ENCODE data around the gene NBAS. TPM values are rescaled to one million over a fixed set of nuclear protein-coding genes. Genes with fewer than 3 reads are reported as not detected.

The NBAS gene
- polyA plus RNA-seq, 1 of the 3 experiments (the other 2 are of a cell fraction), result 12.0 TPM

DNA sequence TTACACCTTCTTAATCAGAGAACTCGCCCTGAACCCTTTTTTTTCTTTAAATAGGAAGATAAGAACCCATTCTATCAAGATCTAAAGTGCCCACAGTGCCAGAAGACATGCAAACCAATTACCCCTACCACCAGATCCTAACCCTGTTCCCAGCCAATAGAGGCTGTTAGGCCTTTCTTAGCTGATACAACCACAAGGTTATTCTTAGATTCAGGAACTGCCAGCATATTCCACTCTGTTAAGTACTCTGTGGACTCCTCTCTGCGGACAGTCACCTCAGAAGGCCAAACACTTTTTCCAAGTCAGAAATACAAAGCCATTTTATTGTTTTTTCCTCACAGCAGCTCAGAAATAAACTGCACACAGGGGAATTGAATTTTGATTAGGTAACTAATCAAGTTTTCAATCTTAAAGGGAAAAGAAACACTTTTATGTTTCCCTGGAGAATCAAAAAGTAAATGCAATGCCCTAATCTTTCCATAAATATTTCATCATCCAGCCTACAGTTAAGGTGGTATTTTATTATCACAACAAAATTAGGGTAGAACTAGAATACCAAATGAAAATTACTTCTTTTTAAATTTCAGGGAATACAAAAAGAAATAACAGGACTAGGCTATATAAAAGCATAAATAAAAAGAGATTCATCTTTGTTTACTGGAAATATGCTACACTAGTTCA, 111.4 kb downstream of the NBAS start:
- ChIA-PET CTCF (no interaction called here), POLR2A (no interaction called here)
- H3K9me3 ChIP-seq, result no peaks in the 10 kb centered on the region; the same call in 1 of the 2 replicates
- WGBS (ENCODE audit: low lambda C conversion rate), result 94% methylated on average over 2 of the region's 2 CpGs
- no peak overlapping the region for H3K4me3 ChIP-seq (ENCODE audit: low read depth in 2 of 2, low read length in 1 of 2)
- no peaks in the 10 kb centered on the region for H4K20me1 ChIP-seq (ENCODE audit: insufficient read depth)
- no peaks in the 10 kb centered on the region for H3K79me2 ChIP-seq (ENCODE audit: insufficient read depth)
- no peak overlapping the region for H2AFZ ChIP-seq (ENCODE audit: low read depth)
- no peak overlapping the region for H3K9ac ChIP-seq
- no peak overlapping the region for H3K4me2 ChIP-seq
- H3K4me1 ChIP-seq (ENCODE audit: control insufficient read depth in 1 of 2, insufficient read depth in 2 of 2, low read depth in 1 of 2, low read length in 1 of 2), result no peaks in the 10 kb centered on the region
- no peaks in the 10 kb centered on the region for H3K27me3 ChIP-seq (ENCODE audit: insufficient read depth)
- H3K36me3 ChIP-seq (replicated peaks in 1 of 2; ENCODE audit: control insufficient read depth in 1 of 2, insufficient read depth in 2 of 2, low read length in 1 of 2), result peaks cover 17 to 44% of the 10 kb centered on the region in 2 experiments
- no peak for TF ChIP-seq RCOR1 (IDR thresholded peaks at IDR 0.05; ENCODE audit: low read length)
- no peak for TF ChIP-seq SIN3A (IDR thresholded peaks at IDR 0.05; ENCODE audit: borderline replicate concordance, low read depth, low read length)
- TF ChIP-seq, protein P1, sequence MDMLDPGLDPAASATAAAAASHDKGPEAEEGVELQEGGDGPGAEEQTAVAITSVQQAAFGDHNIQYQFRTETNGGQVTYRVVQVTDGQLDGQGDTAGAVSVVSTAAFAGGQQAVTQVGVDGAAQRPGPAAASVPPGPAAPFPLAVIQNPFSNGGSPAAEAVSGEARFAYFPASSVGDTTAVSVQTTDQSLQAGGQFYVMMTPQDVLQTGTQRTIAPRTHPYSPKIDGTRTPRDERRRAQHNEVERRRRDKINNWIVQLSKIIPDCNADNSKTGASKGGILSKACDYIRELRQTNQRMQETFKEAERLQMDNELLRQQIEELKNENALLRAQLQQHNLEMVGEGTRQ (IDR thresholded peaks at IDR 0.05; ENCODE audit: borderline replicate concordance, low read depth, low read length), result no peak
- TF ChIP-seq, protein P2, sequence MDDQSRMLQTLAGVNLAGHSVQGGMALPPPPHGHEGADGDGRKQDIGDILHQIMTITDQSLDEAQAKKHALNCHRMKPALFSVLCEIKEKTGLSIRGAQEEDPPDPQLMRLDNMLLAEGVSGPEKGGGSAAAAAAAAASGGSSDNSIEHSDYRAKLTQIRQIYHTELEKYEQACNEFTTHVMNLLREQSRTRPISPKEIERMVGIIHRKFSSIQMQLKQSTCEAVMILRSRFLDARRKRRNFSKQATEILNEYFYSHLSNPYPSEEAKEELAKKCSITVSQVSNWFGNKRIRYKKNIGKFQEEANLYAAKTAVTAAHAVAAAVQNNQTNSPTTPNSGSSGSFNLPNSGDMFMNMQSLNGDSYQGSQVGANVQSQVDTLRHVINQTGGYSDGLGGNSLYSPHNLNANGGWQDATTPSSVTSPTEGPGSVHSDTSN (IDR thresholded peaks at IDR 0.05), result no peak
- no peak for TF ChIP-seq FOXJ3 (CRISPR knock-in tag; IDR thresholded peaks at IDR 0.05)
- no peak for TF ChIP-seq EZH2phosphoT487 (IDR thresholded peaks at IDR 0.05; ENCODE audit: borderline replicate concordance, low read depth)
- no peak for TF ChIP-seq RFX5 (IDR thresholded peaks at IDR 0.05; ENCODE audit: low read length)
- TF ChIP-seq, protein P3, sequence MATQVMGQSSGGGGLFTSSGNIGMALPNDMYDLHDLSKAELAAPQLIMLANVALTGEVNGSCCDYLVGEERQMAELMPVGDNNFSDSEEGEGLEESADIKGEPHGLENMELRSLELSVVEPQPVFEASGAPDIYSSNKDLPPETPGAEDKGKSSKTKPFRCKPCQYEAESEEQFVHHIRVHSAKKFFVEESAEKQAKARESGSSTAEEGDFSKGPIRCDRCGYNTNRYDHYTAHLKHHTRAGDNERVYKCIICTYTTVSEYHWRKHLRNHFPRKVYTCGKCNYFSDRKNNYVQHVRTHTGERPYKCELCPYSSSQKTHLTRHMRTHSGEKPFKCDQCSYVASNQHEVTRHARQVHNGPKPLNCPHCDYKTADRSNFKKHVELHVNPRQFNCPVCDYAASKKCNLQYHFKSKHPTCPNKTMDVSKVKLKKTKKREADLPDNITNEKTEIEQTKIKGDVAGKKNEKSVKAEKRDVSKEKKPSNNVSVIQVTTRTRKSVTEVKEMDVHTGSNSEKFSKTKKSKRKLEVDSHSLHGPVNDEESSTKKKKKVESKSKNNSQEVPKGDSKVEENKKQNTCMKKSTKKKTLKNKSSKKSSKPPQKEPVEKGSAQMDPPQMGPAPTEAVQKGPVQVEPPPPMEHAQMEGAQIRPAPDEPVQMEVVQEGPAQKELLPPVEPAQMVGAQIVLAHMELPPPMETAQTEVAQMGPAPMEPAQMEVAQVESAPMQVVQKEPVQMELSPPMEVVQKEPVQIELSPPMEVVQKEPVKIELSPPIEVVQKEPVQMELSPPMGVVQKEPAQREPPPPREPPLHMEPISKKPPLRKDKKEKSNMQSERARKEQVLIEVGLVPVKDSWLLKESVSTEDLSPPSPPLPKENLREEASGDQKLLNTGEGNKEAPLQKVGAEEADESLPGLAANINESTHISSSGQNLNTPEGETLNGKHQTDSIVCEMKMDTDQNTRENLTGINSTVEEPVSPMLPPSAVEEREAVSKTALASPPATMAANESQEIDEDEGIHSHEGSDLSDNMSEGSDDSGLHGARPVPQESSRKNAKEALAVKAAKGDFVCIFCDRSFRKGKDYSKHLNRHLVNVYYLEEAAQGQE (IDR thresholded peaks at IDR 0.05; ENCODE audit: low read depth, low read length), result no peak
- TF ChIP-seq, protein P4, sequence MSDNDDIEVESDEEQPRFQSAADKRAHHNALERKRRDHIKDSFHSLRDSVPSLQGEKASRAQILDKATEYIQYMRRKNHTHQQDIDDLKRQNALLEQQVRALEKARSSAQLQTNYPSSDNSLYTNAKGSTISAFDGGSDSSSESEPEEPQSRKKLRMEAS (IDR thresholded peaks at IDR 0.05; ENCODE audit: low read depth), result no peak
- TF ChIP-seq FOSL2 (IDR thresholded peaks at IDR 0.05; ENCODE audit: borderline replicate concordance, low read depth), result no peak
- TF ChIP-seq, protein P5, sequence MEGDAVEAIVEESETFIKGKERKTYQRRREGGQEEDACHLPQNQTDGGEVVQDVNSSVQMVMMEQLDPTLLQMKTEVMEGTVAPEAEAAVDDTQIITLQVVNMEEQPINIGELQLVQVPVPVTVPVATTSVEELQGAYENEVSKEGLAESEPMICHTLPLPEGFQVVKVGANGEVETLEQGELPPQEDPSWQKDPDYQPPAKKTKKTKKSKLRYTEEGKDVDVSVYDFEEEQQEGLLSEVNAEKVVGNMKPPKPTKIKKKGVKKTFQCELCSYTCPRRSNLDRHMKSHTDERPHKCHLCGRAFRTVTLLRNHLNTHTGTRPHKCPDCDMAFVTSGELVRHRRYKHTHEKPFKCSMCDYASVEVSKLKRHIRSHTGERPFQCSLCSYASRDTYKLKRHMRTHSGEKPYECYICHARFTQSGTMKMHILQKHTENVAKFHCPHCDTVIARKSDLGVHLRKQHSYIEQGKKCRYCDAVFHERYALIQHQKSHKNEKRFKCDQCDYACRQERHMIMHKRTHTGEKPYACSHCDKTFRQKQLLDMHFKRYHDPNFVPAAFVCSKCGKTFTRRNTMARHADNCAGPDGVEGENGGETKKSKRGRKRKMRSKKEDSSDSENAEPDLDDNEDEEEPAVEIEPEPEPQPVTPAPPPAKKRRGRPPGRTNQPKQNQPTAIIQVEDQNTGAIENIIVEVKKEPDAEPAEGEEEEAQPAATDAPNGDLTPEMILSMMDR (IDR thresholded peaks at IDR 0.05), result no peak
- no peak for TF ChIP-seq NRF1 (IDR thresholded peaks at IDR 0.05; ENCODE audit: low read depth, low read length)
- H3F3A ChIP-seq (replicated peaks; ENCODE audit: insufficient read depth), result no peaks in the 10 kb centered on the region
- DNase-seq, result no peak
- no peak overlapping the region for H3K27ac ChIP-seq (ENCODE audit: low read depth in 2 of 2, low read length in 1 of 2)
- no peaks in the 10 kb centered on the region for H3K9me2 ChIP-seq

Data from SK-N-SH (cell line).